Activated naive CD4-positive, alpha-beta T cell treated with anti-CD3 and anti-CD28 coated beads for 36 hours (primary cell): ENCODE measurements around the gene MSH2. TPM values are rescaled to one million over a fixed set of nuclear protein-coding genes. Genes with fewer than 3 reads are reported as not detected.
"Not testable (repeated sequence)": the region's sequence is repeated elsewhere in the genome, so short reads cannot be mapped to it uniquely, and the experiment has no call there.

Experiments
- CTCF ChIA-PET: fragments of 350-600 bp; sonication (Branson Sonifier 250); formaldehyde crosslinking; loops from one replicate; lab custom pipeline; 2021; ENCODE audit warnings: antibody characterized with exemption; lab: Charles Lee
- DNase-seq: peaks from one replicate; pipeline ENCODE4 v3.0.0-alpha.2; 2020
- H3K27ac Mint-ChIP-seq: one replicate; pipeline ENCODE4 v1.8.0; 2021; ENCODE audit warnings: mild to moderate bottlenecking, mixed read lengths
- H3K27me3 Mint-ChIP-seq: one replicate; pipeline ENCODE4 v1.8.0; 2021; ENCODE audit warnings: low read depth, mixed read lengths
- H3K36me3 Mint-ChIP-seq: one replicate; pipeline ENCODE4 v1.8.0; 2021; ENCODE audit warnings: low read depth, mixed read lengths
- H3K4me1 Mint-ChIP-seq: one replicate; pipeline ENCODE4 v1.8.0; 2021; ENCODE audit warnings: low read depth, mixed read lengths
- H3K4me3 Mint-ChIP-seq: one replicate; pipeline ENCODE4 v1.8.0; 2021; ENCODE audit warnings: mild to moderate bottlenecking, moderate library complexity, mixed read lengths
- H3K9me3 Mint-ChIP-seq: one replicate; pipeline ENCODE4 v1.8.0; 2021; ENCODE audit warnings: mixed read lengths
- intact Hi-C: fragments of 100-400 bp; cut with micrococcal nuclease; formaldehyde crosslinking; loops from one replicate; pipeline ENCODE4 v1.15.1; 2023
- total RNA-seq, 2 experiments: library from RNA; stranded (reverse); gene quantifications; one replicate each; pipeline ENCODE4 v1.2.3, GENCODE V29; 2021

The MSH2 gene
- total RNA-seq, 2 experiments from 2014 or later, result 42.7 to 43.3 TPM

DNA sequence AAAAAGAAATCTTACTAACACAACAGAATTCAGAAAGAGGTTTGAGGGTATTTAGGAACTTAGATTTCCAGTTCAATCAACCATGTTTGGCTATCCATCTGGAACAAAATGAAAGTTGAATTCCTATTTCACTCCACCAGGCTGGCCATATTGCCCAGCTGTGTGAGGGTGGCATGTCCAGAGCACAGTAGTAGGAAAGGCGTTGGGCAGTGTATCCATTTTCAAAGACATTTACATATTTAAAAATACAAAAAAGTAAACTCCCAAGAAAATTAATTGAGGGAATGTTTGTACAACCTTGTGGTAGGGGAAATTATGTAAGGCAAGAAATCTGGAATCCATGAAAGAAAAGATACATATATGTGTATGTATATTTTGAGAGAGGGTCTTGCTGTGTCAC, 21.5 kb upstream of the MSH2 start:
- Mint-ChIP-seq H3K4me3 (no peak overlapping the region), H3K4me1 (no peaks in the 10 kb centered on the region), H3K36me3 (no peaks in the 10 kb centered on the region), H3K27ac (no peak overlapping the region), H3K27me3 (no peaks in the 10 kb centered on the region), H3K9me3 (no peaks in the 10 kb centered on the region)
- intact Hi-C loops, result no loop called here
- CTCF ChIA-PET, result no interaction called here
- DNase-seq, result no peak

DNA sequence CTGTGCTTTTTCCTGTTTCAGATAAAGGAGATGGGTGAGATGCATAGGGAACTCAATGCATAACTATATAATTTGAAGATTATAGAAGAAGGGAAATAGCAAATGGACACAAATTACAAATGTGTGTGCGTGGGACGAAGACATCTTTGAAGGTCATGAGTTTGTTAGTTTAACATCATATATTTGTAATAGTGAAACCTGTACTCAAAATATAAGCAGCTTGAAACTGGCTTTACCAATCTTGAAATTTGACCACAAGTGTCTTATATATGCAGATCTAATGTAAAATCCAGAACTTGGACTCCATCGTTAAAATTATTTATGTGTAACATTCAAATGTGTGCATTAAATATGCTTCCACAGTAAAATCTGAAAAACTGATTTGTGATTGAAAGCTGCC, 16.4 kb upstream of the MSH2 start:
- intact Hi-C loops, result no loop called here
- Mint-ChIP-seq H3K4me3 (no peak overlapping the region), H3K27ac (no peak overlapping the region), H3K27me3 (peaks cover 3% of the 10 kb centered on the region), H3K4me1 (no peaks in the 10 kb centered on the region), H3K36me3 (no peaks in the 10 kb centered on the region), H3K9me3 (no peaks in the 10 kb centered on the region)
- CTCF ChIA-PET, result interaction anchor here (0.6 to 3.6 kb wide), 3 partner anchors 9 to 975 kb away, joined by 3 to 65 read pairs (median 6); no protein-coding TSS in a partner anchor
- no peak for DNase-seq

DNA sequence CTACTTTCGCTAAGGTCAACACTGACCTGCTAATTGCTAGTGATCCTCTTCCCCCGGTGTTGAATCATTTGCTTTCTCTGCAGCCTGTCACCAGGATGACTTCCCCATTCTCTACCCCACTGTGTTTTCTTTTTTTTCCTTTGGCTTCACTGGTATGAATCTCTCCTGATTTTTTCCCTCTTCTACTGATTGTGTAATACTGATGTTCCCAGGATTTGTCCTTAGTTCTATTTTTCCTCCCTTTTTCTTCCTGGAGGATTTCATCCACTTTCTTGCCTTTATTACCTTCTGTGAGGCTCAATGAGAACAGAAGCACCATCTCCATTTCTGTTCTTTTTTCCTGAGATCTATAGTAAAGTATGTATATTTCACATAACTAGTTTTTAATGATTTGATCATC, 14.1 kb upstream of the MSH2 start:
- intact Hi-C loops, result loop anchor here (1.0 kb wide), 1 partner anchor 54 kb away; no protein-coding TSS in a partner anchor
- Mint-ChIP-seq H3K27ac (no peak overlapping the region), H3K4me3 (no peak overlapping the region), H3K9me3 (no peaks in the 10 kb centered on the region), H3K36me3 (no peaks in the 10 kb centered on the region), H3K27me3 (peaks cover 3% of the 10 kb centered on the region), H3K4me1 (no peaks in the 10 kb centered on the region)
- CTCF ChIA-PET, result interaction anchor here (0.7 to 3.6 kb wide), 14 partner anchors 10 to 489 kb away, joined by 3 to 65 read pairs (median 4); partner anchors contain the start of gene MSH2
- DNase-seq, result no peak

DNA sequence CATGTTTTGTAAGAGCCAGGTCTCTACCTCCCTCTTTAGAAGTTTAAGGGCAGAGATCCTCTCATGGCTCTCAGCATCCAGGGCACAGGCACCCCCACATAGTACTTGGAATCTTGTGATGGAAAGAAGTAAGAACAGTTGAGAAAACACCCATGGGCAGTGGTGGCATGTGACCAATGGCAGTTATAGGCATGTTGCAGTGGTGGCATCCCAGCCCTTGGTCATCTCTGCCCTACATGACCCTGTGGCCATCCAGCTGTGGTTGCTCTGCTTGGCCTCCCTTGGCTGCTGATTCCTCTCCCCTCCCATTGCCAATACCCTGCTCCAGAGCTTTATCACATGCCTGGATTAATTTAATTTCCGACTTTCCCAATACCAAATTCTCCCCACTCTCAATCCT, 13.3 kb upstream of the MSH2 start:
- Mint-ChIP-seq H3K9me3 (no peaks in the 10 kb centered on the region), H3K36me3 (no peaks in the 10 kb centered on the region), H3K27me3 (peaks cover 3% of the 10 kb centered on the region), H3K27ac (no peak overlapping the region), H3K4me1 (no peaks in the 10 kb centered on the region), H3K4me3 (no peak overlapping the region)
- DNase-seq, result no peak
- intact Hi-C loops, result no loop called here
- CTCF ChIA-PET, result no interaction called here

DNA sequence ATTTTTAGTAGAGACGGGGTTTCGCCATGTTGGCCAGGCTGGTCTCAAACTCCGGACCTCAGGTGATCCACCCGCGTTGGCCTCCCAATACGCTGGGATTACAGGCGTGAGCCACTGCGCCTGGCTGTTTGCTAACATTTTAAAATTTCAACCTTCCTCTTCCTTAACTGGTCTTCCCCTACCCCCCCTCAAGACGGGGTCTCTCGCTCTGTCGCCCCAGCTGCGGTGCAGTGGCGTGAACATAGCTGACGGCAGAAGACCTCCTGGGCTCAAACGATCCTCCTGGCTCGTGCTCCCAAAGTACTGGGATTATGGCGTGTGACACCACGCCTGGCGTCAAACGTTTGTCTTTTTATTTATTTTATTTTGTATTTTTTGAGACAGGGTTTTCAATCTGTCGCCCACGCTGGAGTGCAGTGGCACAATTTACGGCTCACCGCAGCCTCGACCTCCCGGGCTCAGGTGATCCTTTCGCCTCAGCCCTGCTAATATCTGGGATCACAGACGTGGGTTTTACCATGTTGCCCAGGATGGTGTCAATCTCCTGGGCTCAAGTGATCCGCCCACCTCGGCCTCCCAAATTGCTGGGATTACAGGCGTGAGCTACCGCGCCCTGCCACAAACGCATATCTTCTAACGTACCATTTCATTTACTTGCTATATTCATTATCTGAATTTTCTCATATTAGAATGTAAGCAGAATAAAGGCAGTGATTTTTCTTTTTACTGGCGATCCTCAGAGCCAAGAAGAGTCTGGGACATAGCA, 984 bp upstream of the MSH2 start:
- Mint-ChIP-seq H3K4me1 (peaks cover 30% of the 10 kb centered on the region), H3K36me3 (peaks cover 20% of the 10 kb centered on the region), H3K27me3 (no peaks in the 10 kb centered on the region), H3K4me3 (peak overlapping the region; percentile 90), H3K27ac (peak overlapping the region; percentile 97), H3K9me3 (no peaks in the 10 kb centered on the region)
- CTCF ChIA-PET, result interaction anchor here (1.0 kb wide), 1 partner anchor 14 kb away, joined by 8 read pairs; no protein-coding TSS in a partner anchor
- intact Hi-C loops, result loop anchor here (2.0 to 5.0 kb wide), 3 partner anchors 365 to 485 kb away; partner anchors contain the start of gene MCFD2
- no peak for DNase-seq

DNA sequence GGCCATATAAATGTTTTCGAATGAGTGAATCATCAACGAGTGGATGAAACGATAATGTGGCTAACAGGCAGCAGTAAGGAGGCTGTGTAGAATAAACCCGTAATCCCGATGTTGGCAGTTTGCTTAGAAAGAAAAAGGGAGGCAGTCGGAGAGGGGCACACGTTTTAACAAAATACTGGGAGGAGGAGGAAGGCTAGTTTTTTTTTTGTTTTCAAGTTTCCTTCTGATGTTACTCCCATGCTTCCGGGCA, 476 bp upstream of the MSH2 start:
- peak overlapping the region; percentile 90 for H3K4me3 Mint-ChIP-seq
- no peak for DNase-seq
- H3K4me1 Mint-ChIP-seq, result peaks cover 35% of the 10 kb centered on the region
- no peaks in the 10 kb centered on the region for H3K27me3 Mint-ChIP-seq
- intact Hi-C loops, result loop anchor here (2.0 to 5.0 kb wide), 3 partner anchors 365 to 485 kb away; partner anchors contain the start of gene MCFD2
- peak overlapping the region; percentile 97 for H3K27ac Mint-ChIP-seq
- no peaks in the 10 kb centered on the region for H3K9me3 Mint-ChIP-seq
- CTCF ChIA-PET, result interaction anchor here (1.3 kb wide), 1 partner anchor 14 kb away, joined by 5 read pairs; no protein-coding TSS in a partner anchor
- H3K36me3 Mint-ChIP-seq, result peaks cover 24% of the 10 kb centered on the region

DNA sequence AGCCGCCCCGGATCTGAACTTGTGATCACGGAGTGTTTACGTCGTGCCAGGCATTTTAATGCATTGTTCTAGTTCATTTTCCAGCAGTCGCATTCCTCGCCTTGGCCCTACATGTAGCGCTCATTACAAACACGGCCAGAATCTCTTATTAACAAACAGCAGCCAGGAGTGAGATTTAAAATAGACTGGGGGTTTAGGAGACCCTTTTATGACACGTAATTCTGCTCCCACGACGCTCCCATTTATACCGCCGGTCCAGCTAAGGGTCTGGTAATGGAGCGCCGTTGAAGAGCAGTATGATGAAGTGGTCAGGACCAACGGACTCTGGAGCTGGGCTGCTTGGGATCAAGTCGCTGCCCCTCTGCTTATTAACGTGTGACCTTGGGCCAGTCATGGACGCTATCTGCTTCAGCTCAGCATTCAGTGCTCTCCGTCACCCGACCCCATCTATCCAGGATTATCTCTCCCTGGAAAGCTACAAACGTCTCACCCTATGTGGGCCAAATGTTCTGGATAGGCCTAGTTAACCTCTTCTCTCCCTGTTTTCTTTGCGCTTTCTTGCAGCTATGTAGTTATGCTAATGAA, 745 bp downstream of the MSH2 start:
- peaks cover 41% of the 10 kb centered on the region for H3K4me1 Mint-ChIP-seq
- CTCF ChIA-PET, result interaction anchor here (1.3 kb wide), 1 partner anchor 15 kb away, joined by 5 read pairs; no protein-coding TSS in a partner anchor
- H3K27me3 Mint-ChIP-seq, result no peaks in the 10 kb centered on the region
- DNase-seq, result no peak
- intact Hi-C loops, result loop anchor here (1.0 to 5.0 kb wide), 6 partner anchors 118 to 503 kb away; partner anchors contain the start of genes FBXO11, MCFD2 and MSH6
- H3K4me3 Mint-ChIP-seq, result peak overlapping the region; percentile 90
- H3K9me3 Mint-ChIP-seq, result no peaks in the 10 kb centered on the region
- H3K27ac Mint-ChIP-seq, result peak overlapping the region; percentile 97
- peaks cover 34% of the 10 kb centered on the region for H3K36me3 Mint-ChIP-seq

DNA sequence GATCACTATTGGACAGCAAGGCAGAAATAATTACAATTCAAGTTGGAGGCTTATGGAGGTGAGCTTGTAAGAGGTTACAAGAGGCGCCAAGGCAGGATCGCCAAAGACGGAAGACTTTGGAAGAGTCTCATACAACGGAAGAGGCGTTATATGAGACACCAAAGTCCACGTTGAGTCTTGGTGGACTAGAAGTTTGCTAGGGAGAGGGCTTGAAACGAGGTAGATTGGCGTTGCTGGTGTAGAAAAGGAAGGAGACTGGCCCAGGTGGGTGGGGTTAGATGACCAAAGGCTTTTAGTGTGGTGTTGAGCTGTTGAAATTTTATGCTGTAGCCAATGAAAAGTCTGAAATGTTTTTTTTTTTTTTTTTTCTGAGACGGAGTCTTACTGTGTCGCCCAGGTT, 1.4 kb downstream of the MSH2 start:
- peak overlapping the region; percentile 90 for H3K4me3 Mint-ChIP-seq
- no peak for DNase-seq
- H3K36me3 Mint-ChIP-seq, result peaks cover 35% of the 10 kb centered on the region
- CTCF ChIA-PET, result no interaction called here
- H3K27ac Mint-ChIP-seq, result no peak overlapping the region
- intact Hi-C loops, result loop anchor here (5.0 kb wide), 2 partner anchors 363 to 487 kb away; partner anchors contain the start of gene MCFD2
- H3K4me1 Mint-ChIP-seq, result peaks cover 41% of the 10 kb centered on the region
- no peaks in the 10 kb centered on the region for H3K9me3 Mint-ChIP-seq
- H3K27me3 Mint-ChIP-seq, result no peaks in the 10 kb centered on the region

DNA sequence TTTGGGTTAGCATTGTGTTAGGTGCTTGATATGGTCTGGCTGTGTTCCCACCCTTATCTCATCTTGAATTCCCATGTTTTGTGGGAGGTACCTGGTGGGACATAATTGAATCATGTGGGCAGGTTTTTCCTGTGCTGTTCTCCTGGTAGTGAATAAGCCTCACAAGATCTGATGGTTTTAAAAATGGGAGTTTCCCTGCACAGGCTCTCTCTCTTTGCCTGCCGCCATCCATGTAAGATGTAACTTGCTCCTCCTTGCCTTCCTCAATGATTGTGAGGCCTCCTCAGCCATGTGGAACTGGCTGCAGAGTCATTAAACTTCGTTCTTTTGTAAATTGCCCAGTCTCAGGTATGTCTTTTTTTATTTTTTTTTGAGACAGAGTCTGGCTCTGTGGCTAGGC, 2.8 kb downstream of the MSH2 start:
- no peak for DNase-seq
- CTCF ChIA-PET, result no interaction called here
- intact Hi-C loops, result no loop called here
- Mint-ChIP-seq H3K36me3 (peaks cover 38% of the 10 kb centered on the region), H3K9me3 (no peaks in the 10 kb centered on the region), H3K27ac (no peak overlapping the region), H3K4me1 (peaks cover 43% of the 10 kb centered on the region), H3K4me3 (no peak overlapping the region), H3K27me3 (no peaks in the 10 kb centered on the region)

DNA sequence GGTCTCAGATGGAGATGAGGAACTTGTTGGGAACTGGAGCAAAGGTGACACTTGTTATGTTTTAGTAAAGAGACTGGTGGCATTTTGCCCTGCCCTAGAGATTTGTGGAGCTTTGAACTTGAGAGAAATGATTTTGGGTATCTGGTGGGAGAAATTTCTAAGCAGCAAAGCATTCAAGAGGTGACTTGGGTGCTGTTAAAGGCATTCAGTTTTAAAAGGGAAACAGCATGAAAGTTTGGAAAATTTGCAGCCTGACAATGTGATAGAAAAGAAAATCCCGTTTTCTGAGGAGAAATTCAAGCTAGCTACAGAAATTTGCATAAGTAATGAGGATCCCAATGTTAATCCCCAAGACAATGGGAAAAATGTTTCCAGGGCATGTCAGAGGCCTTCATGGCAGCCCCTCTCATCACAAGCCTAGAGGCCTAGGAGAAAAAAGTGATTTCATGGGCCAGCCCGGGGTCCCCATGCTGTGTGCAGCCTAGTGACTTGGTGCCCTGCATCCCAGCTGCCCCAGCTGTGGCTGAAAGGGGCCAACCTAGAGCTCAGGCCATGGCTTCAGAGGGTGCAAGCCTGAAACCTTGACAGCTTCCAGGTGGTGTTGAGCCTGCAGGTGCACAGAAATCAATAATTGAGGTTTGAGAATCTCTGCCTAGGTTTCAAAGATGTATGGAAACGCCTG, 3.8 kb downstream of the MSH2 start:
- DNase-seq, H3K27ac Mint-ChIP-seq, H3K9me3 Mint-ChIP-seq, intact Hi-C loops, H3K27me3 Mint-ChIP-seq, H3K4me3 Mint-ChIP-seq: not testable (repeated sequence)
- CTCF ChIA-PET, result interaction anchor here (0.9 kb wide), 1 partner anchor 78 kb away, joined by 3 read pairs; no protein-coding TSS in a partner anchor
- peaks cover 42% of the 10 kb centered on the region for H3K36me3 Mint-ChIP-seq
- peaks cover 43% of the 10 kb centered on the region for H3K4me1 Mint-ChIP-seq

DNA sequence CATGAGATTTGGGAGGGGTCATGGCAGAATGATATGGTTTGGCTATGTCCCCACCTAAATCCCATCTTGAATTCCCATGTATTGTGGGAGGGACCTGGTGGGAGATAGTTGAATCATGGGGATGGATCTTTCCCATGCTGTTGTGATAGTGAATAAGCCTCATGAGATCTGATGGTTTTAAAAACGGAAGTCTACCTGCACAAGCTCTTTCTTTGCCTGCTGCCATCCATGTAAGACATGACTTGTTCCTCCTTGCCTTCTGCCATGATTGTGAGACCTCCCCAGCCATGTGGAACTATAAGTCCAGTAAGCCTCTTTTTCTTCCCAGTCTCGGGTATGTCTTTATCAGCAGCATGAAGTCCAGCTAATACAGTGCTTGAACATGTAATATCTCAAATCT, 5.0 kb downstream of the MSH2 start:
- H3K27me3 Mint-ChIP-seq, DNase-seq, H3K9me3 Mint-ChIP-seq, intact Hi-C loops, H3K4me3 Mint-ChIP-seq, H3K27ac Mint-ChIP-seq: not testable (repeated sequence)
- Mint-ChIP-seq H3K36me3 (peaks cover 45% of the 10 kb centered on the region), H3K4me1 (peaks cover 36% of the 10 kb centered on the region)
- CTCF ChIA-PET, result interaction anchor here (0.6 to 0.9 kb wide), 3 partner anchors 46 to 680 kb away, joined by 3 to 4 read pairs (median 4); no protein-coding TSS in a partner anchor
